Hindlimb muscle (tissue), 1 donor: ENCODE data around the gene MYO15B. TPM values are rescaled to one million over a fixed set of nuclear protein-coding genes. Genes with fewer than 3 reads are reported as not detected.

Source experiments
- DNase-seq: peaks from one replicate; pipeline ENCODE4 v3.0.0-alpha.2; 2013
- polyA plus RNA-seq: library from polyadenylated mRNA; unstranded; fragments of 120-200 nt; gene quantifications from one replicate; pipeline ENCODE4 v1.2.1, GENCODE V29; 2013; ENCODE audit not compliant: insufficient read length

Gene MYO15B
- polyA plus RNA-seq: 145 TPM

DNA sequence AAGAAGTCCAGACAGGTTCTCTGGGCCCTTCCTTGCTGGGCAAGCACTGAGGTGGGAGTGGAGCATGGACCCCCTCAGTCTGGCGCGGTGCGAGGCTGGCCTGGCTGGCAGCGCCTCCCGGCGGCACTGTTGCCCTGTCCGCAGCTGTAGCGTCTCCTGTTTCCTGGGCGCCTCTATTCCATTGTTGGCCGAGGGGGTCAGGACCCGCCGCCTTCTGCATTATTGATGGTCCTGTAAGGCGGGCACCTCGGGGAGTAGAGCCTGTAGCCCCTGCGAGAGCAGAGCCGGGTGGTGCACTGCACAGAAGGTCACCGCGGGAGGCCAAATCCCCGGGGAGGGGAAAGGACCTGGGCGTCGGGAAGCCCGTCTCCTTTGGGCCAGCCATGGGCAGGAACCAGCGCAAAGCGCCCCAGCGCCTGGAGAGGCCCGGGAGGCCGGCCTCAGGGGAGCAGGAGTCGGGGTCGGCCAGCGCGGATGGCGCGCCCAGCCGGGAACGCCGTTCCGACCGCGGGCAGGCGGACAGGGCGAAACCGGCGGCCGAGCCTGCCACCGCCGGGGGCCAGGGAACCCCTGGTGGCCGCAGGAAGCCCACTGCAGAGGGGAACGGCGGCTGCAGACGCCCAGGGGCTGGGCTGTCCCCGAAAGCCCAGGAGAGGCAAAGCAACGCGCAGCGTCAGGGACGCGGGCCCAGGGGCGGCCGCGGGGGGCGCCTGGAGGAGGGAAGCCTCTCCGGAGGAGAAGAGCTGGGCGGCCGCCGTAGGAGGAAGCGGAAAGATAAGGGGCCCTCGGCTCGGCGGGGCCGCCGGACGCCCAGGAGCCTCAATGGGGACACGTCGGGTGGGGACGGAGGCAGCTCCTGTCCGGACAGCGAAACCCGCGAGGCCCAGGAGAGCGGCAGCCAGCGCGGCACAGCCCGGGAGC lies at the start of gene MYO15B:
Gene MYO15B (plus strand): TSS at position 126 of the 921 bp plus-strand sequence. CDS start 258 bp downstream, at position 384.
- DNase-seq: peak; percentile 63

- no peak for DNase-seq
Observed at GRCh38 chr17:75539967-75540729, 47.5 kb upstream of the MYO15B start.

DNA sequence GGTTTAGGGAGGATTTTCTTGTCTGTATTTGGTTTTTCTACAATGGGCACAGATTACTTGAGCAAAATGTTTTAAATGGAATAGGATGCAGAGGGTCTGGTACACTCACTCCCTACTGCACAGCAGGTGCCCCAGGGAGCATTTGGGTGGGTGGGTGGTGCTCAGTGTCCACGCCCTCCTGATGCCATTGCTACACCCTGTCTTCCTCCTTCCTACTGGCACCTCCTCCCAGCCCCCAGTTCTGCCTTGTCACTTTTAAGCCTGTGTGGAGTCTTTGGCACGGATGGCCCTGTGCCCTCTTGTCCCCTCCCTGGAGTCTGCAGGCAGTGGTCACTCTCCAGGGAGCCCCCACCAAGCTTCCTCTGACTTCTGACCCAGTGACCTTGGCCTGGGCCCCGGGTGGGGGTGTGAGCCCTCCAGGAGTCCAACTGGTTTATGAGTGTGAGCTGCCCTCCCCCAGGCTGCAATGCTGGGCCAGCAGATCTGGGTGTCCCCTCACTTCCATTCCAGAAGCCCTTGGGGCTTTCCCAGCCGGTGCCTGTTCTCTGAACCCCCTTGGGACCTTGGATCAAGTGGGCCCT lies 46.6 kb upstream of the MYO15B start:
- DNase-seq: no peak

DNA sequence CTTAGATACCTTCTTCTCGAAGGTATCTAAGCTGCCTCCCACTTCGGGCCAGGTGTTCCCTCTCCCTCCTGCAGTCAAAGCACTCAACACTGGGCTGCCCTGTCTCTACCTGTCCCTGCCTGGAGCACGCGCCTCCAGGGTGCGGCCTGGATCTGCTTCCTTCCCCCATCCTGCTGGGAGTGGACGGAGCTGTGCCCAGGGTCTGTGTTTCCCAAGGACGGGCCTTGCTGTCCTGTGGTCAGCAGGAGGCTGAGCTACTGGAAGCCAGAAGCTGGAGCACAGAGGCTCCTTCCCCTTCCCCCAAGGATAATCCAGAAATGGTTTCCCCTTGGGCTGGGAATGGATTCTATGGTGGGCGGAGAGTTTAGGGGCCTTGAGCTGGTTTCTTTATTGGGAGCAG lies 45.4 kb upstream of the MYO15B start:
- no peak for DNase-seq

GRCh38 chr17:75542728-75543336 lies 44.8 kb upstream of the MYO15B start:
- DNase-seq: no peak

DNA sequence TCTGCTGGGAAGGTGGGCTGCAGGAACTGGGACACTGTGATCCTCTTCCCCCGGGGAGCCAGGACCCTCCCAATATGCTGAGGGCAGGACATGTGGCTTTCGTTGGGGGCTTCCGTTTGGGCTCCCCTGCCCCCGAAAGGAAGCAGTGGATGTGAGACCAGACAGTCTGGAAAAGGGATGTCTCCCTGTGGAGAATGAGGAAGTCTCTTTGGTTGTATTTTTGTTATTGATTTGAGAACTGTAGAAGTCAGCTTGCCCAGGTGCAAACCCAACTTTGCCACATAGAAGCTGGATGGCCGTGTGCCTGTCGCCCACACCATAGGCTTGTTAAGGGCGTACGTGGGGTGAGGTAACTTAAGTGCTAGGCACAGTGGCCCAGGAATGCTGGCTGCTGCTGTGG lies 43.4 kb upstream of the MYO15B start:
- no peak for DNase-seq

DNA sequence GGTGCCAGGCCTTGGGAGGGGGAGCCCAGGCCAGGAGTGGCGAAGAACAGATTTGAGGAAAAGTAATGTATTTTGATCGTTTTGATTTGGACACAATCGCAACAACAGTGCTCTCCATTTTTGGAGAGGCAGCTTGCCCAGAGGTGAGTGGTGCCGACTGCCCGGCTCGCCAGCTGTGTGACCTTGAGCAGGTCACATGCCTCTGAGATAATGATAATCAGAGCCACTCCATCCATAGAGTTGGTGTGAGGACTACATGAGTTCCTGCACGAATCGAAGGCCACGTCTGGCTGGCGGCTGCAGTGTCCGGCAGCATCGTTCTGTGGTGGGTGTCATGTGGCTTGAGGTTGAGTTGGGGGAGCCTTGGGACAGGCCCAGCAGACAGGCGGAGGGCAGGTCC lies 41.4 kb upstream of the MYO15B start:
- DNase-seq: no peak

- no peak for DNase-seq
Observed at GRCh38 chr17:75547091-75547490, 40.5 kb upstream of the MYO15B start.

DNA sequence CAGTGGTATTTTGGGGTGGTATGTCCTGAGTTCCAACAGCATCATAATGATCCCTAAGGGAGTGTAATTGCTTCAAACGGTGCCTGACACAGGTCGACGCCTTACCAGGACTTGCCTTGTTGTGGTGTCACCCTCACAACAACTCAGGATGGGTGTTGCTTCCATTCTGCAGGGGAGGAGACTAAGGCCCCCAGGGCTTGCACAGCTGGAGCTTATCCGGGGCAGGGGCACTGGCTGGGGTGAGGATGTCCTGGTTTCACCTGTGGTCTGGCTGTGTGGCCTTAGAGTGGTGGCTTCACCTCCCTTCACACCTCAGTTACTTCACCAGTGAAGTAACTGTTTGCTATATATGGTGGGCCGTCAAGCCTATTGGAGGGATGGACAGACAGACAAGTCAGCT lies 38.8 kb upstream of the MYO15B start:
- DNase-seq: no peak

DNA sequence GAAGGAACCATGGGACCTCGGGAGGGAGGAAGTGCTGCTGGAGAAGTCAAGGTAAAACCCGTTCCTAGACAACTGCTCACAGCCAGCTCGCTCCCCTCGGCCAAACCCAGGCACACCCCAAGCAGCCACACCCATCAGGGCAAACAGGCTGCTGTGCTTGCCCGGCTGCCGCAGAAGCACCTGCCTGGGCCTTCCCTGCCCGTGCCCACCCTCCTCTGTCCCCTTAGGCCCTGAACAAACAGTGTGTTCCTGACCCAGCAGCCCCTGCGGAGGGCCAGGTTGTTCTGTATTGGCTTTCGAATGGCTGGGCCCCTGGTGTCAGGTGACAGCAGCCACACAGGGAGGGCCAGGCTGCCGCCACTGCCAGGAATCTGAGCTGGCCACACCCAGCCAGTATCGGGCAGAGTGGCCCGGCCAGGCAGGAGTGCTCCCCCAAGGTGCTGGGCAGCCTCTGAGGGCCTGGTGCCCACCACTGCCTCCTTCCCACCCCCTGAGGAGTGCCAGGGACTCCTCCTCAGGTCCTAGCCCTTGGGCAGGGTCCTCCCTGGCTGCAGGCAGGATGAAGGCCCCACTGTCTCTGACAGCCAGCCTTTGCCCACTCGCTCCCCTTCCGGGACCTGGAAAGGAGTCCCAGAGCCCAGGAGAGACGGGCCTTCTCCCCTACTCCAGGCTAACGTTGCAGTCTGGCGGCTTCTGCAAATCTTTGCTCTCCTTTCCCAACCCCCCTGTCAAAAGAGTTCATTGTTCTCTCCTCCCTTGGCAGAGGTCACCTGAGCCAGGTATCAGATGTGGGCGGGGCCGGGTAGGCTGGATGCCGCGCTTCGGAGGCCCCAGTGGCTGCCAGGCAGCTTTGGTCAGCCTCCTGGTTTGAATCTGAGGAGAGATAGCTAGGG lies 38.1 kb upstream of the MYO15B start:
- no peak for DNase-seq

GRCh38 chr17:75550139-75550465 lies 37.5 kb upstream of the MYO15B start:
- no peak for DNase-seq

- DNase-seq: no peak
Observed at GRCh38 chr17:75551266-75551665, 36.3 kb upstream of the MYO15B start.

DNA sequence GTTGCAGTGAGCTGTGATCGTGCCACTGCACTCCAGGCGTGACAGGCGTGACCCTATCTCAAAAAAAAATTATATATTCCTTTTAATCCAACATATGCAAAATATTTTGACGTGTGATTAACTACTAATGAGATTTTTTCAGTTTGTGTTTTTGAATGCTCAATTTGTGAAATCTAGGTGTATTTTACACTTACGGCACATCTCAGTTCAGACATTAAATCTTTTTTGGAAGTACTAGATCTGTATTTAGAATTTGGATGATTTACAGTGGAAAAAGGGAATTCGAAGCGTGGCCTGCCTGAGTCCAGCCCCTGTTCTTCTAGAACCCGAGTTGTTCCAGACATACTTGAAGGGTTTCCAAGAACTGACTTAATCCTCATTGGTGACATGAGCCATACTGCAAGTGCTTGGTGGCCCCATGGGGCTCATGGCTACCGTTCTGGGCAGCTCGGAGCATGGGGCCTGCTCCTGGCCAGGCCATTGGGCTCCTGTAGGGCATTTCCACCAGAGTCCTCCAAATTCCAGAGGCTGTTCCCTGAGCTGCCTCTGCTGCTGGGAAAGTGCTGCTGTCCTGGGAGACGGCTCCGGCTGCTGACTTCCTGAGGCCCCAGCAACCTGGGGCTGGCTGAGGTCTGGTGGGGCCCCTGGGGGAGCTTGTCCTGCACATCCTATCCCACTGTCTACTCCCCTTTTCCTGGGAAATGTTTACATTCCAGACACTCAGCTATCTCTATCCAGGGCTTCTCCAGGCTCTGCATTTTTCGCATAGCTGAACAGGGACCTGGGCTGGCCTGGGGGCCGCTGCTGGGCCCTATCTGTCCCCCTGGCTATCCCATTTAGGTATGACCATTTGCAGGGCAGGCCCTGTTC lies 34.9 kb upstream of the MYO15B start:
- peak; percentile 60 for DNase-seq

DNA sequence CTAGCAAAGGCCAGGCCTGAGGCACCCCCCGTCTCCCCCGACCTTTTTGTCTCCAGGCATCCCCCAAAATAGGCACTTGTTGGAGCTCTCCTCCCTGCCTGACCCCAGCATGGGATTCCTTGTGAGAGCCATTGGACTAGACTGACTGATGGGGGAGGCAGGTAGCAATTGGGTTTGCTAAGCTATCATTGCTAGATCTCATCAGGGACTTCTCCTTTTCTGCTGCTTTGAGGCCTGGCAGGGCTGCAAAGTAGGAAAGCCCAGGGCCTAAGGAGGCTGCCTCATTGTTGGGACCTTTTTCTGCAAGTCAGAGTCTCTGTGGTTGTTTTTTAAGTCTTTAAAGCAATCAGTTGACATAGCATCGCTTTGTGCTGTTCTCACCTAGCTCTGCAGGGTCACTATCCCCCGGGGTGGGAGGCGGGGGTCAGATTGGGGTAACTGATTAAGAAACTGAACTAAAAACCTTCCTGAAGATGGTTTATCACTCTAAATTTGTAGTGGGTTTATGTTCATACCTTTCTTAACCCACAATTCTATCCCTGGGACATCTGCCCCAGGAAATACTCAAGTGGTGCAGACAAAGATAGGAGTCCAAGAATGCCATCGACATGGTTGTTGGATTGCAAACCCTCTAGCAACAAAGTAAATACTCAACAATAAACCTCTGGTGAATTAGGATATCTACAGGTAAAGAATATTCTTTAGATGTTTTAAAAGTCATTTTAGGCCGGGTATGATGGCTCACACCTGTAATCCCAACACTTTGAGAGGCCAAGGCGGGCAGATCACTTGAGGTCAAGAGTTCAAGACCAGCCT lies 34.1 kb upstream of the MYO15B start:
- no peak for DNase-seq

DNA sequence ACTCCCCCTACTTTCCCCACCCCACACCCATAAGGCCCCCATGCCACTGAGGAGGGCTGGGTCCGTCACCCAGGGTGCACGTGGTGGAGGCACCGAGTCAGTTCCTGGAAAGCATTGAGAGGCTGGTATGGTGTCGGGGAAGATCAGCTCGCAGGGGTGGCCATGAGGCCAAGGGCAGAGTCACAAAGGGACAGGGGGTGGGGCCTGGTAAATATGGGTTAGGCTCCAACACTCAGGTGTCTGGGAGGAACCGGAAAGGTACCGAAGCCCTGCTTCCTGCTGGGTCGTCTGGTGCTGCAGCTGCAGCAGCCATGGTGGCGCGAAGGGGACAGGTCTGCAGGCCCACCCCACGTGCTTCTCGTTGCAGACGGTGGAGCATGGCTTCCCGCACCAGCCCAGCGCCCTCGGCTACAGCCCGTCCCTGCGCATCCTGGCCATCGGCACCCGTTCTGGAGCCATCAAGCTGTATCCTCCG lies 31.9 kb upstream of the MYO15B start:
- DNase-seq: no peak

GRCh38 chr17:75557075-75557851 lies 30.3 kb upstream of the MYO15B start:
- no peak for DNase-seq

DNA sequence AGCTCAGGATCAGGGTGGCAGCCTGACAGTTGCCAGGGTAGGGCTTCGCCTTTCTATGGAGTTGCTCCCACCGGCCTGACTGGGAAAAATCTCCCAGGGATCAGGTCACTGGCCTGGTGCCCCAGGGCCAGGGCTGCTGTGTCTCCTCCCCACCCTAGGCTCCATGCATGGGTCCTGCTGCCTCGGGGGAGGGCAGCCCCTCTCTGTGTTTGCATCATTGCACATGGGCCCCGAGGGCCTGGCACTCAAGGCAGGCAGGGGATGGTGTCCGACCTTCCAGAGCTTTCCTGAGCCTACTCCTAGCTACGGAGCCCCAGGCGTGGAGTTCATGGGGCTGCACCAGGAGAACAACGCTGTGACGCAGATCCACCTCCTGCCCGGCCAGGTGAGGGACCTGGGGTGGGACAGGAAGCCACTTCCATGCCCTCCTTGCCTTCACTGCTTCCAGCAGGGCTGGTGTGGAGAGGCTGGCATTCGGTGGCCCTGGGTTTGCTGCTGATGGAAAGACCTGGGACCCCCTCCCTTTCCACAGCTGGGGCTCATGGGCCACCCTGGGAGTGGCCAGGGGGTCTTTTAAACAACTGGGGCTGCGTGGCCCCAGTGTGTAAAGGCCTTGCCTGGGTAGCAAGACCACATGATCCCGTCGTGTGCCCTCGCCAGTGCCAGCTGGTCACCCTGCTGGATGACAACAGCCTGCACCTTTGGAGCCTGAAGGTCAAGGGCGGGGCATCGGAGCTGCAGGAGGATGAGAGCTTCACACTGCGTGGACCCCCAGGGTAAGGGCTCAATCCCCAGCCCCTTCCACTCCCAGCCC lies 29.5 kb upstream of the MYO15B start:
- DNase-seq: no peak
